HepG2 (cell line): Measurements from ENCODE around the gene KIF23. TPM values are rescaled to one million over a fixed set of nuclear protein-coding genes. Genes with fewer than 3 reads are reported as not detected.

ENCODE experiments used
- ATF1 ChIP-seq: IDR thresholded peaks from 2 replicates; pipeline ENCODE4 v1.6.1; 2016; ENCODE audit warnings: mild to moderate bottlenecking, control low read depth
- ATF7 ChIP-seq, 2 experiments: fragments of 450-650 bp in 1 of 2; sonication (generic) in 1 of 2; formaldehyde crosslinking in 1 of 2; IDR thresholded peaks; 2 replicates each; pipeline versions ENCODE4 v1.4.0 to v1.6.1; 2016 to 2020; ENCODE audit warnings: antibody characterized with exemption in 1 of 2, mild to moderate bottlenecking in 1 of 2, missing genetic modification reagents in 1 of 2
- SALL2 ChIP-seq: sonication (generic); formaldehyde crosslinking; IDR thresholded peaks from 2 replicates; pipeline ENCODE4 v1.8.1; 2023; ENCODE audit warnings: mild to moderate bottlenecking, missing genetic modification reagents, inconsistent platforms
- ZC3H4 ChIP-seq: sonication (generic); formaldehyde crosslinking; IDR thresholded peaks from 2 replicates; pipeline ENCODE4 v1.4.0; 2020; ENCODE audit warnings: missing genetic modification reagents, borderline replicate concordance
- polyA plus RNA-seq, 8 experiments: library from polyadenylated mRNA; depleted of rRNA in 3 of 8; stranded (reverse) in 7 of 8; unstranded in 1 of 8; fragments of >200 nt; fragmentation: Illumina TruSeq in 4 of 8; extraction: Trizol in 4 of 8; gene quantifications; 2 replicates each; pipeline versions ENCODE4 v1.2.1 to v1.2.3, GENCODE V29; 2011 to 2016; ENCODE audit warnings: low read depth in 4 of 8, missing spikeins in 1 of 8, mixed read lengths in 1 of 8; ENCODE audit not compliant: insufficient read depth in 1 of 8
- total RNA-seq, 5 experiments: library from RNA; depleted of rRNA; stranded (reverse); fragments of >200 nt; fragmentation: Illumina TruSeq; extraction: Trizol; gene quantifications; 2 replicates each; pipeline ENCODE4 v1.2.3, GENCODE V29; 2016; ENCODE audit warnings: low read depth in 1 of 5
- TF ChIP-seq, protein P1 (sequence below), 2 experiments: fragments of 450-650 bp in 1 of 2; sonication (generic) in 1 of 2; formaldehyde crosslinking in 1 of 2; IDR thresholded peaks; 2 replicates each; pipeline versions ENCODE4 v1.6.1 to v1.8.0; 2016 to 2022; ENCODE audit warnings: antibody characterized with exemption in 1 of 2, mild to moderate bottlenecking in 1 of 2, missing genetic modification reagents in 1 of 2
- TF ChIP-seq, protein P2 (sequence below): sonication (generic); formaldehyde crosslinking; IDR thresholded peaks from 2 replicates; pipeline ENCODE4 v1.4.0; 2020; ENCODE audit warnings: missing genetic modification reagents, borderline replicate concordance
- TF ChIP-seq, protein P3 (sequence below): sonication (generic); formaldehyde crosslinking; IDR thresholded peaks from 2 replicates; pipeline ENCODE4 v1.4.0; 2020; ENCODE audit warnings: missing genetic modification reagents, borderline replicate concordance

The KIF23 gene
- total and polyA plus RNA-seq, 2 of the 13 experiments (the other 11 are each of a cell fraction or from before 2014, with no cell fraction given) = 11.3 to 38.1 TPM

DNA sequence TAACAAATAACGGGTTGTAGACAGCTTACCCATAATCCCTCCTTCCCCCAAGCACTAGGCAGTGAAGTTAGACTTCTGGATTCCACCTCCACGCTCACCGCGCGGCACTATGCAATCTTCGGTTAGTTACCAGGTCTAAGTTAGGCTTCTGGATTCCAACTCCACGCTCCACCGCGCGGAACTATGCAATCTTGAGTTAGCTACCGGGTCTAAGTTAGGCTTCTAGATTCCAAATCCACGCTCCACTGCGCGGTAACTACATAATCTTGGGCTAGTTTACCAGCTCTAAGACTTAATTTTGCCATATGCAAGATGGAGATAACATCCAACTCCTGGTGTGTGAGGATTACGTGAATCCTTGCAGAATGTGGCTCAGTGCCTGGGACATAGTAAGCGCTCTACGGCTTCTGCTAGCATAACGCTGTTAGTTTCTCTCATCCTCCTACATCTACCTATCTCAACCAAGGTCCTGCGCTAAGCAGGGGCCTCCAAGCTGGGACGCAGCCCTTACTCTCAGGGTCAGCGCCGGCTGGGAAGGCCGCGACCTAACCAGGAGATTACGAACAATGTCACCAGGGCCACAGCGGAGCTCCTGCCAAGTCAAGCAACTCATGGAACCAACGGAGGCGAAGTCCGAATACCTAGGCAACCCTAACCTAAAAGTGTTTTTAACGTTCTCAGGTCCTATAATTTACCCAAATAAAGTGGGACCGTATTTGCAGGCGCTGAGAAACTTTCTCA, 38.0 kb downstream of the KIF23 start (continued):
- TF ChIP-seq, protein P1, sequence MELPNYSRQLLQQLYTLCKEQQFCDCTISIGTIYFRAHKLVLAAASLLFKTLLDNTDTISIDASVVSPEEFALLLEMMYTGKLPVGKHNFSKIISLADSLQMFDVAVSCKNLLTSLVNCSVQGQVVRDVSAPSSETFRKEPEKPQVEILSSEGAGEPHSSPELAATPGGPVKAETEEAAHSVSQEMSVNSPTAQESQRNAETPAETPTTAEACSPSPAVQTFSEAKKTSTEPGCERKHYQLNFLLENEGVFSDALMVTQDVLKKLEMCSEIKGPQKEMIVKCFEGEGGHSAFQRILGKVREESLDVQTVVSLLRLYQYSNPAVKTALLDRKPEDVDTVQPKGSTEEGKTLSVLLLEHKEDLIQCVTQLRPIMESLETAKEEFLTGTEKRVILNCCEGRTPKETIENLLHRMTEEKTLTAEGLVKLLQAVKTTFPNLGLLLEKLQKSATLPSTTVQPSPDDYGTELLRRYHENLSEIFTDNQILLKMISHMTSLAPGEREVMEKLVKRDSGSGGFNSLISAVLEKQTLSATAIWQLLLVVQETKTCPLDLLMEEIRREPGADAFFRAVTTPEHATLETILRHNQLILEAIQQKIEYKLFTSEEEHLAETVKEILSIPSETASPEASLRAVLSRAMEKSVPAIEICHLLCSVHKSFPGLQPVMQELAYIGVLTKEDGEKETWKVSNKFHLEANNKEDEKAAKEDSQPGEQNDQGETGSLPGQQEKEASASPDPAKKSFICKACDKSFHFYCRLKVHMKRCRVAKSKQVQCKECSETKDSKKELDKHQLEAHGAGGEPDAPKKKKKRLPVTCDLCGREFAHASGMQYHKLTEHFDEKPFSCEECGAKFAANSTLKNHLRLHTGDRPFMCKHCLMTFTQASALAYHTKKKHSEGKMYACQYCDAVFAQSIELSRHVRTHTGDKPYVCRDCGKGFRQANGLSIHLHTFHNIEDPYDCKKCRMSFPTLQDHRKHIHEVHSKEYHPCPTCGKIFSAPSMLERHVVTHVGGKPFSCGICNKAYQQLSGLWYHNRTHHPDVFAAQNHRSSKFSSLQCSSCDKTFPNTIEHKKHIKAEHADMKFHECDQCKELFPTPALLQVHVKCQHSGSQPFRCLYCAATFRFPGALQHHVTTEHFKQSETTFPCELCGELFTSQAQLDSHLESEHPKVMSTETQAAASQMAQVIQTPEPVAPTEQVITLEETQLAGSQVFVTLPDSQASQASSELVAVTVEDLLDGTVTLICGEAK (IDR thresholded peaks at IDR 0.05) = no peak
- TF ChIP-seq, protein P1 (CRISPR knock-in tag; IDR thresholded peaks at IDR 0.05) = 0 out of 2 replicates have a peak, but pooled peaks have one; percentile 3
- TF ChIP-seq, protein P2, sequence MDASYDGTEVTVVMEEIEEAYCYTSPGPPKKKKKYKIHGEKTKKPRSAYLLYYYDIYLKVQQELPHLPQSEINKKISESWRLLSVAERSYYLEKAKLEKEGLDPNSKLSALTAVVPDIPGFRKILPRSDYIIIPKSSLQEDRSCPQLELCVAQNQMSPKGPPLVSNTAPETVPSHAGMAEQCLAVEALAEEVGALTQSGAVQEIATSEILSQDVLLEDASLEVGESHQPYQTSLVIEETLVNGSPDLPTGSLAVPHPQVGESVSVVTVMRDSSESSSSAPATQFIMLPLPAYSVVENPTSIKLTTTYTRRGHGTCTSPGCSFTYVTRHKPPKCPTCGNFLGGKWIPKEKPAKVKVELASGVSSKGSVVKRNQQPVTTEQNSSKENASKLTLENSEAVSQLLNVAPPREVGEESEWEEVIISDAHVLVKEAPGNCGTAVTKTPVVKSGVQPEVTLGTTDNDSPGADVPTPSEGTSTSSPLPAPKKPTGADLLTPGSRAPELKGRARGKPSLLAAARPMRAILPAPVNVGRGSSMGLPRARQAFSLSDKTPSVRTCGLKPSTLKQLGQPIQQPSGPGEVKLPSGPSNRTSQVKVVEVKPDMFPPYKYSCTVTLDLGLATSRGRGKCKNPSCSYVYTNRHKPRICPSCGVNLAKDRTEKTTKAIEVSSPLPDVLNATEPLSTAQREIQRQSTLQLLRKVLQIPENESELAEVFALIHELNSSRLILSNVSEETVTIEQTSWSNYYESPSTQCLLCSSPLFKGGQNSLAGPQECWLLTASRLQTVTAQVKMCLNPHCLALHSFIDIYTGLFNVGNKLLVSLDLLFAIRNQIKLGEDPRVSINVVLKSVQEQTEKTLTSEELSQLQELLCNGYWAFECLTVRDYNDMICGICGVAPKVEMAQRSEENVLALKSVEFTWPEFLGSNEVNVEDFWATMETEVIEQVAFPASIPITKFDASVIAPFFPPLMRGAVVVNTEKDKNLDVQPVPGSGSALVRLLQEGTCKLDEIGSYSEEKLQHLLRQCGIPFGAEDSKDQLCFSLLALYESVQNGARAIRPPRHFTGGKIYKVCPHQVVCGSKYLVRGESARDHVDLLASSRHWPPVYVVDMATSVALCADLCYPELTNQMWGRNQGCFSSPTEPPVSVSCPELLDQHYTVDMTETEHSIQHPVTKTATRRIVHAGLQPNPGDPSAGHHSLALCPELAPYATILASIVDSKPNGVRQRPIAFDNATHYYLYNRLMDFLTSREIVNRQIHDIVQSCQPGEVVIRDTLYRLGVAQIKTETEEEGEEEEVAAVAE (CRISPR knock-in tag) = peak; percentile 95; the same call in 1 of the 2 replicates
- peak; percentile 80; the same call in 1 of the 2 replicates for TF ChIP-seq ZC3H4 (CRISPR knock-in tag)
- peak; percentile 32; the same call in 1 of the 2 replicates for TF ChIP-seq ATF1 (CRISPR knock-in tag)
- TF ChIP-seq ATF7 (IDR thresholded peaks at IDR 0.05) = no peak
- peak; percentile 50; the same call in 1 of the 2 replicates for TF ChIP-seq ATF7 (CRISPR knock-in tag; IDR thresholded peaks at IDR 0.05)
- TF ChIP-seq SALL2 = 0 out of 2 replicates have a peak, but pooled peaks have one; percentile 1
- TF ChIP-seq, protein P3, sequence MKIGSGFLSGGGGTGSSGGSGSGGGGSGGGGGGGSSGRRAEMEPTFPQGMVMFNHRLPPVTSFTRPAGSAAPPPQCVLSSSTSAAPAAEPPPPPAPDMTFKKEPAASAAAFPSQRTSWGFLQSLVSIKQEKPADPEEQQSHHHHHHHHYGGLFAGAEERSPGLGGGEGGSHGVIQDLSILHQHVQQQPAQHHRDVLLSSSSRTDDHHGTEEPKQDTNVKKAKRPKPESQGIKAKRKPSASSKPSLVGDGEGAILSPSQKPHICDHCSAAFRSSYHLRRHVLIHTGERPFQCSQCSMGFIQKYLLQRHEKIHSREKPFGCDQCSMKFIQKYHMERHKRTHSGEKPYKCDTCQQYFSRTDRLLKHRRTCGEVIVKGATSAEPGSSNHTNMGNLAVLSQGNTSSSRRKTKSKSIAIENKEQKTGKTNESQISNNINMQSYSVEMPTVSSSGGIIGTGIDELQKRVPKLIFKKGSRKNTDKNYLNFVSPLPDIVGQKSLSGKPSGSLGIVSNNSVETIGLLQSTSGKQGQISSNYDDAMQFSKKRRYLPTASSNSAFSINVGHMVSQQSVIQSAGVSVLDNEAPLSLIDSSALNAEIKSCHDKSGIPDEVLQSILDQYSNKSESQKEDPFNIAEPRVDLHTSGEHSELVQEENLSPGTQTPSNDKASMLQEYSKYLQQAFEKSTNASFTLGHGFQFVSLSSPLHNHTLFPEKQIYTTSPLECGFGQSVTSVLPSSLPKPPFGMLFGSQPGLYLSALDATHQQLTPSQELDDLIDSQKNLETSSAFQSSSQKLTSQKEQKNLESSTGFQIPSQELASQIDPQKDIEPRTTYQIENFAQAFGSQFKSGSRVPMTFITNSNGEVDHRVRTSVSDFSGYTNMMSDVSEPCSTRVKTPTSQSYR (CRISPR knock-in tag) = 0 out of 2 replicates have a peak, but pooled peaks have one; percentile 12
